LHCN-M2 (cell line): Measurements from ENCODE around the gene SPTSSB. TPM values are rescaled to one million over a fixed set of nuclear protein-coding genes. Genes with fewer than 3 reads are reported as not detected.

Source experiments
- DNase-seq: peaks from one replicate; pipeline ENCODE4 v3.0.0-alpha.2; 2012; ENCODE audit warnings: low read depth
- polyA plus RNA-seq: library from polyadenylated mRNA; unstranded; fragments of >200 nt; gene quantifications from one replicate; pipeline ENCODE4 v1.2.1, GENCODE V29; 2012; ENCODE audit warnings: missing spikeins
- total RNA-seq: library from RNA; depleted of rRNA; stranded (reverse); fragments of >200 nt; gene quantifications from 2 replicates; pipeline ENCODE4 v1.2.3, GENCODE V29; 2014; rRNA removed

SPTSSB gene, protein sequence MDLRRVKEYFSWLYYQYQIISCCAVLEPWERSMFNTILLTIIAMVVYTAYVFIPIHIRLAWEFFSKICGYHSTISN
- not detected in 2 replicates for total RNA-seq
- polyA plus RNA-seq, result not detected

GRCh38 chr3:161371441-161372320, at the start of gene SPTSSB:
Gene SPTSSB (minus strand): TSS chr3:161371517. CDS start chr3:161346323, 25,194 bp downstream.
- DNase-seq, result peak; percentile 9

GRCh38 chr3:161420746-161421145, 49.4 kb upstream of the SPTSSB start:
- no peak for DNase-seq

- no peak for DNase-seq
These were observed 48.4 kb upstream of the SPTSSB start for GRCh38 chr3:161419555-161420333.

GRCh38 chr3:161415506-161416231, 44.4 kb upstream of the SPTSSB start:
- DNase-seq, result peak; percentile 32

GRCh38 chr3:161414907-161415306, 43.6 kb upstream of the SPTSSB start:
- DNase-seq, result no peak

DNA sequence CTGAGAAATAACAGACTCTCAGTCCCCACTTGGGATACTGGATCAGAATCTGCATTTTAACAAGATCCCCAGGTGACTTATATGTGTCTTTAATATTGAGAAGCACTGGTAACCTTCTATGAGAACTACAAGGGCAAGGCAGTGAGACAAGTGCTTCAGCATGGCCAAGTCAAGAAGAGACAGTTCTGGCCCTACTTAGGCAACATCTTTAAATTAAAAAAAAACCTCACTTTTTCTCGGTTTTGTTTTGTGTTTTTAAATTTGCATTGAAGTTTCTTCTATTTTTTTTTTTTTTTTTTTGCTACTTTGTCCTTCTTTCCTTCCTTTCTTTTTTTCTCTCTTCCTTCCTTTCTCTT, 42.5 kb upstream of the SPTSSB start:
- no peak for DNase-seq

- peak; percentile 6 for DNase-seq
These were observed 42.0 kb upstream of the SPTSSB start for GRCh38 chr3:161413127-161413854.

DNA sequence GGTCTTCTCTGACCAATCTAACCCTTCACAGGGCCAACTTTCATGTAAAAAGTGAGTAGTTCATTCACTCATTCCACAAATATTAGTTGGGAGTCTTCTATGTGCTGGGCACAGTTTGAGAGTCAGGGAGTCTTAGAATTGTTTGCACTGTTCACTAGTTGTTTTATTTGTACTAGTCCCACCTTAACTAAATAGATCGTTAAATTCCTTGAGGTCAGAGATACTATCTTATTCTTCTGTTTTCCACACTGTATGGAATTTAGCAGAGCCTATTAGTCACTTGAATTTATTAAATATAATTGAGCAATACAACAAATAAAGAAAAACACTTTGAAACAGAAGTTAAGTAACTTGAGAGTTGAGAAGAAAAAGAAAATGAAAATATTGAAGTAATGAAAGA, 40.8 kb upstream of the SPTSSB start:
- no peak for DNase-seq

GRCh38 chr3:161409858-161410257, 38.5 kb upstream of the SPTSSB start:
- no peak for DNase-seq

DNA sequence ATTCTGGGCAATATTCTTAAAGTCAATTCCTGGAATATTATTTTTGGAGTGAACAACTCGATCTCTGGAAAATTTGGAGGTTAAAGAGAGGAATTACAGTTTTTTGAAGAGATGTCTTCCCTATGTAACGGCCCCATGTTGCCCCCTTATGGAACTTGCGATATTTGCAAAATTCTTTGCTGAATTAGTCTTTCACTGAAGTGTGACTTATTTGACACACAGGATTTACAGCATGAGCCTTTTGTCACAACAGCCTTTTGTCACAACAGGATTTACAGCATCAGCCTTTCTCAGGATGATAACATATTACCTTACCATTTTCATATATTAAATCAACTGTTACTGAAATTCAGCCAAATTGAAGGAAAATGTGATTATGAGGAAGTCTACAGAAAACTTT, 37.8 kb upstream of the SPTSSB start:
- peak; percentile 40 for DNase-seq

- no peak for DNase-seq
These were observed 35.6 kb upstream of the SPTSSB start for GRCh38 chr3:161406594-161407555.

DNA sequence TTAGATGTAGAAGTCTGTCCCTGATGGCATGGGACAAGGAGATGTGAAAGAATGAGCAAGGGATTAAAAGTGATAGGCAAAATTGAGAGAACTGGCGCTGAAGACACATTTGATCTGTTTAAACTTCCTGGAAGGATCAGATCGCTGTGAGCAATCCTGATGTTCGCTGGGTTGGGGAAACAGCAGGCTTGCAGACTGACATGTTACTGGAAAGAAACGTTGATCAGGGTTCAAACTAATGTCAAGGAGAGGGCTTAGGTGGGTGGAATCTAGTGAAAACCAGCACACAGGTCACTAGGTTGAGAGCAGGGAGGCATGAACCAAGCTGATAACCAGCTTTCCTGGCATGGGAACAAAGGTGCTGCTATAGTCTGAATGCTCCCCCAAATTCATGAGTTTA, 34.5 kb upstream of the SPTSSB start:
- no peak for DNase-seq

DNA sequence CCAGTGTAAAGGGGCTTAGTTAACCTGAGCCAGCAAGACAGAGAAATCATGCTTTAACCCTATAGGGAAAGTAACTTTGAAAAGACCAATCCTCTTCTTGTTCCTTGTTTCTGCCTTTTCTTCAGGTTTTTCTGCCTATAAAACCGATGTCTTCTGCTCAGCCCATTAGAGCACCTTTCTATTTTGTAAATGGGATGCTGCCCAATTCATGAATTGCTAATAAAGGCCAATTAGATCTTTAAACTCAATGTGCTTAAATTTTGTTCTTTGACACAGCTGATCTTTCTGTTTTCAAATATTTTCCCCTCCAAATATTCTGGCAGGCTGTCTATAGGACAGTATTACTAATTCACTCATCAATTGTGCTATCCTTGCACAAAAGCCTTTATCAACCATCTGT, 33.8 kb upstream of the SPTSSB start:
- DNase-seq, result no peak

- no peak for DNase-seq
These were observed 31.9 kb upstream of the SPTSSB start for GRCh38 chr3:161403251-161403650.

DNA sequence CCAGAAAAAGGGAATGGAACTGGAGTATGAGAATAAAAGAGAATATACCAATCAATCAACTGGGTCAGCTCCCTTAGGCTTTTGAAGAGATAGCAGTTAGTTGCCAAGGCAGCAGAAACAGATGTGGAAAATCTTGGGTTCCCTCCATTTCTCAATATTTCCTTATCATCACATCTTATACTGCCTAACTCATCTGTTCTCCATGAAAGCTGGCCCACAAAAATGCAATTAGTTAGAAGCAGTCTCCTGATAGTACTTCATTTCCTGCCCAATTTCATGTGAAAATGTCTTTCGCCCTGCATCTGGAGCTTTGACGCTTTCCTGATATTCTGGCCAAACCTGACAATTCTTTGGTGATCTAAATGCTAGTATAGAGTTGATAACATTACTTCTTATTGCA, 30.1 kb upstream of the SPTSSB start:
- DNase-seq, result no peak

DNA sequence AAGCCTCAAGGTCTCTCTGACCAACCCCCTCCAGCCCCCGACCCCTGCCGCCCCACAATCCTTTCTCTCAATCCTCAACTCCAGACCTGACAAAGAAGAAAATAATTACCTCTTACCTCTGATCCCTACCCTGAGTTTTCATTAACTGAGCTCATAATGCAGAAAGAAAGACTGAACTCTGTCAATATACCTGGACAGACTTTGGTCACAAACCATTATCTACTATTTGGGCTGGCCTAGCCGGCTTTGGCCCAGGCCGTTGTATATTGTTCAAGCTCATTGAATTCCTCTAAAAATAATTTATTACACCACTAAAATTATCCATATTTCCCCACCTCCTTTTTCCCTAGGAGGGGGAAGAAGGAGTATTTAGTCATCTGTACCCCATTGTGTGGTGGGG, 29.3 kb upstream of the SPTSSB start:
- no peak for DNase-seq

DNA sequence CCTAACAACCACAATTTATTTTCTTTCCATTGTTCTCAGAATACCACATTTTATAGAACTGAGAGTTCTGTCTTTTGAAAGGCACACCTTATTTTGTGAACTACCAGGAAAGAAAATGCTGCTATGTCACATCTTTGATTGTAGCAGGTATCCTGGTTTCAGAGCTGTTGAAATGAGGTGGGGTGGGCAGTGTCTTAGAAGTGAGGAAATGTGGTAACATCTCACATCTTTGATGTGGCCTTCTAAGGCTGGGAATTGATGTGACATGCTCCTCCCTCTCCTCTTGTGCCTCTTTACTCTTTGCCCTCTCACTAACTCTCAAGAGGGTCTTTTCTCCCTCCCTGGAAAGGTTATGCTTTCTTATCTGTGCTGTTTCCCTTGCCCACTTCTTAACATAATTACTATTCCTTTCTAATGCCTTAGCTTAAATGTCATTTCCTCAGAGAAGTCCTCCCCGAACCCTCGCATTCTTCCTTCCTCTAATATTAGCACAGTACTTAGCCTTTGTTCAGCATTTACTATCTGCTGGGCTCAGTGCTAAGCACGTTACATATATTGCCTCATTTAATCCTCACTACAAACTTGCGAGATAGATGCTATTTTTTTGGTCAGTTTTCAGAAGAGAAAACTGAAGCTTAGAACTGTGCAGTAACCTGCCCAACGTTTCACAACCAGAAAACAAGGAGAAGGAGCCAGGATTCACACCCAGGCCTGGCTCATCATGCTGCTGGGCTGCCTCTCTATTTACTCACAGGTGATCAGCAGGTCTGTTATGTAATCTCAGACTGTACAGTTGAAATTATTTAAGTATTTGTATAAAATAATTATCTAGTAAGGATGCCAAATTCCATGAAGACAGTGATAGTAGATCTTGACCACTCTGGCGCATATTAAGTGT, 24.0 kb upstream of the SPTSSB start:
- DNase-seq, result no peak

- DNase-seq, result no peak
These were observed 22.5 kb upstream of the SPTSSB start for GRCh38 chr3:161393803-161394202.

DNA sequence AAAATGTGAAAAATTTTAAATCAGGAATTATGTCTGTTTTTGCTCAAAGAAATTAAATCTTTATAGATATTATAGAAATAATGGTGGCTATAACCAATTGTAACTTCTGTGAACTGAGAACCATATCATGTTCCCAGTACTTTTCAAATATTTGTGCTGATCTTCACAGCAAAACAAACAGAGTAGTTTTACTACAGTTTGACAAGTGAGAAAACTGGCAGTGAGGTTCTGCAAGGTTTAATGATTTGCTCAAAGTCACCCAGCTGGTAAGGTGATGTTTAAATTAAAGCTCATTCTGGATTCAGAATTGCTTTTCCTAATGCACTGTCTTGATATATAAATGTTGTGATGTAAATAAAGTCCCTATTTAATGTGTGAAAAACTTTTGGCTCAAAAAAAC, 22.0 kb upstream of the SPTSSB start:
- no peak for DNase-seq
